Activated CD4-positive, alpha-beta memory T cell treated with anti-CD3 and anti-CD28 coated beads, Interleukin-2, amount 10 ng/mL, durations not matched to agents 7 days and 5 days (primary cell): ENCODE results near the gene PDIK1L. TPM values are rescaled to one million over a fixed set of nuclear protein-coding genes. Genes with fewer than 3 reads are reported as not detected.
"Not testable (repeated sequence)": the region's sequence is repeated elsewhere in the genome, so short reads cannot be mapped to it uniquely, and the experiment has no call there.

ENCODE experiments used
- CTCF ChIA-PET: fragments of 350-600 bp; sonication (Branson Sonifier 250); formaldehyde crosslinking; loops from one replicate; lab custom pipeline; 2021; ENCODE audit warnings: antibody characterized with exemption, inconsistent platforms; lab: Charles Lee
- POLR2A ChIA-PET: fragments of 350-600 bp; sonication (Branson Sonifier 250); formaldehyde crosslinking; loops from one replicate; lab custom pipeline; 2021; ENCODE audit warnings: antibody characterized with exemption; lab: Charles Lee
- DNase-seq: peaks from one replicate; pipeline ENCODE4 v3.0.0-alpha.2; 2020
- H3K27ac Mint-ChIP-seq: one replicate; pipeline ENCODE4 v1.8.0; 2021; ENCODE audit warnings: mild to moderate bottlenecking, mixed read lengths
- H3K27me3 Mint-ChIP-seq: one replicate; pipeline ENCODE4 v1.8.0; 2021; ENCODE audit warnings: mixed read lengths
- H3K36me3 Mint-ChIP-seq: one replicate; pipeline ENCODE4 v1.8.0; 2021; ENCODE audit warnings: low read depth, mixed read lengths
- H3K4me1 Mint-ChIP-seq: one replicate; pipeline ENCODE4 v1.8.0; 2021; ENCODE audit warnings: mixed read lengths
- H3K4me3 Mint-ChIP-seq: one replicate; pipeline ENCODE4 v1.8.0; 2021; ENCODE audit warnings: mild to moderate bottlenecking, mixed read lengths
- H3K9me3 Mint-ChIP-seq: one replicate; pipeline ENCODE4 v1.8.0; 2021; ENCODE audit warnings: mixed read lengths
- total RNA-seq, 2 experiments: library from RNA; stranded (reverse); gene quantifications; one replicate each; pipeline ENCODE4 v1.2.3, GENCODE V29; 2021

The PDIK1L gene
- total RNA-seq, 2 experiments from 2014 or later: 21.3 to 22.7 TPM

DNA sequence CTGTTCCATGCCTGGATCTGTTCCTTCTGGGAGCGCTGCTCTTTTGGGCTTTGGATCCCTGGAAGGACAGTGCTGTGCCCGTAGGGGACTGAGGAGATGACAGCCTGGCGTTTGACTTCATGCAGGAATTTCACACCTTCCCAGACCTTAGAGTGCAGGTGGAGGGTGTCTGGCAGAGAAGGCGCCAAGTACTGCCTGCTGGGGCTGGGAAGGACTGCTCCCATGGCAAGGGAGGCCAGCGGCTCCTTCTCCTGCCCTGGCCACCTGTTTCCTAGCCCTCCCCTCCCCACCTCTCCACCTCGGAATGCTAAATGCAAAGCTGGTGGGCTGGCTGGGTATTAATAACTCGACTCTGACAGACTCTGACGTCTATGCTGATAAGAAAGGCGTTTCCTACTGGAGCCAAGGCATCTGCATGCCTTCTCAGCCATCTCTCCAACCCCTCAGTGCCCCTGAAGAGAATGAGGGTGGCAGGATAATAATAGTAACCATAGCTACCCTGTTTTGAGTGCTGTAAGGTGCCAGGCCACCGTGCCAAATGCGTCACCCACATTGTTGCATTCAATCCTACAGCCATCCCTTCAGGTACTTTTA lies 17.5 kb upstream of the PDIK1L start:
- Mint-ChIP-seq H3K9me3 (no peaks in the 10 kb centered on the region), H3K36me3 (no peaks in the 10 kb centered on the region), H3K4me3 (no peak overlapping the region), H3K4me1 (peaks cover 17% of the 10 kb centered on the region), H3K27me3 (peaks cover 47% of the 10 kb centered on the region), H3K27ac (no peak overlapping the region)
- ChIA-PET CTCF (no interaction called here), POLR2A (no interaction called here)
- DNase-seq: no peak

DNA sequence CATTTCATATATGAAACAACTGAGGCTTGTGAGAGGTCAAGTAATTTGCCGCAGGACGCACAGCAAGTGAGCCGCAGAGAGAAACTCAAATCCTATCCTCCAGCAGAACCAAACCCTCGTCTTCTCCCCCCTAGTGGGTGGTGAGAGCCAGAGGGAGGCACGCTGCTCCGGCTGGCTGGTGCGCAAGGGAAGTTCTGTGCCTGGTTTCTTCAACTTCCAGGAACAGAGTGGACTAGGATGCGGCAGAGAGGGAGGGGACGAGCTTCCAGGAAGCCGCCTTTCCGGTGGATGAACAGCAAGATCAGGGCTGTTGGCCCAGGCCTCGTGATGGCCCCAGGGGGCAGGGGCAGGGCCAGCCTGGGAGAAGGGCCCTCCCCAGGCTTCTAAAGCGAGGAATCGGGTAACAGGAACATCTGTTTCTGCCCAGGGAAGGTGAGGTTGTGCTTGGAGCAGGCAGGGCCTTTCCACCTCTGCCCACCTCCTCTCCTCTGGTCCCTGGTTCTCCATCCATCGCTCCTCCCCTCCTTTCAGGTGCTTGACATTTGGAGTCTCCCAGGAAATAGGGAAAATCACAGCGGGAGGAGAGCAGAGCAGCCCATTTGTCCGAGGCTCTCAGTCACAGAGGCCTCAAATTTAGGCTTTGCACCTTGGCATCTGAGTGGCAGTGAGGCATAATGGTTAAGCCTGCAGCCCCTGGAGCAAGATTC lies 16.8 kb upstream of the PDIK1L start:
- H3K4me3 Mint-ChIP-seq: no peak overlapping the region
- H3K27ac Mint-ChIP-seq: no peak overlapping the region
- no peaks in the 10 kb centered on the region for H3K36me3 Mint-ChIP-seq
- H3K4me1 Mint-ChIP-seq: peaks cover 17% of the 10 kb centered on the region
- DNase-seq: no peak
- H3K9me3 Mint-ChIP-seq: no peaks in the 10 kb centered on the region
- H3K27me3 Mint-ChIP-seq: peaks cover 46% of the 10 kb centered on the region
- POLR2A ChIA-PET: no interaction called here
- CTCF ChIA-PET: no interaction called here

DNA sequence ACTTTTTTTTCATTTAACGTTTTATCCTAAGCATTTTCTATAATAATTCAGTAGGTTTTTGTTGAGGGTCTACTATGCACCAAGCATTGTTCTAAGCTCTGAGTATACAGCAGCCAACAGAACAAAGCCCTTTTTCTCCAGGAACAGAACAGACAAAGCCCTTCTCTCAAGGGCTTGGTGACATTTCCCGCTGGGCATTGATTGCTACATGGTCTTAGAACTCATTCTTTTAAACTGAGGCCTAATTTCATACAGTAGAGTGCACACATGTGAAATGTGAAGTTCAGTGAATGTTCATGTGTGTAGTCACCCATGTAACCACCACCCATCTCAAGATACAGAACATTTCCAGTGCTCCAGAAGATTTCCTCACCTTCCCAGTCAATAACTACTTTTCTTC lies 15.2 kb upstream of the PDIK1L start:
- DNase-seq: no peak
- H3K4me1 Mint-ChIP-seq: peaks cover 17% of the 10 kb centered on the region
- H3K27me3 Mint-ChIP-seq: peaks cover 39% of the 10 kb centered on the region
- H3K36me3 Mint-ChIP-seq: no peaks in the 10 kb centered on the region
- ChIA-PET CTCF (interaction anchor here (1.6 kb wide), 1 partner anchor 201 kb away, joined by 7 read pairs; no protein-coding TSS in a partner anchor), POLR2A (no interaction called here)
- H3K27ac Mint-ChIP-seq: no peak overlapping the region
- H3K4me3 Mint-ChIP-seq: no peak overlapping the region
- no peaks in the 10 kb centered on the region for H3K9me3 Mint-ChIP-seq

DNA sequence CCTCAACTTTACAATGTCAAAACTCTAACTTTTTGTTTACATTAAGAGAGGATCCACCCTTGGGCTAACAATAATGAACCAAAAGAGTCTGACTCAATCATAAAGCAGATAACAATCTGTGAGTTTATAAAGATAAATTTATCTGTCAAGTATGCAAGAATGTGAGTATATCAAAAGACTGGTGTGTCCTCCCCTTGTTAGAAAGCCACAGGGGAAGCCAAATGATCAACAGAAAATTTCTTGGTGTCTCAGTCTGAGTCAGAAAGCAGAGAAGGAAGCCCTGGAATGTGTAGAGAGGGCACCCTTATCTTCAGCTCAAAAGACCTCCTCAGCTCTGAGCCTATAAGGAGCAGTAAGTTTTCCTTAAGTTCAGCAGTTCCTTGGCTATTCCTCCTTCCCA lies 13.9 kb upstream of the PDIK1L start:
- ChIA-PET CTCF (interaction anchor here (0.7 to 1.6 kb wide), 5 partner anchors 32 to 202 kb away, joined by 3 to 7 read pairs (median 3); partner anchors contain the start of gene ZNF593), POLR2A (interaction anchor here (1.0 to 1.7 kb wide), 2 partner anchors 26 to 63 kb away, joined by 3 to 5 read pairs; no protein-coding TSS in a partner anchor)
- no peak overlapping the region for H3K4me3 Mint-ChIP-seq
- peaks cover 20% of the 10 kb centered on the region for H3K4me1 Mint-ChIP-seq
- no peak for DNase-seq
- no peaks in the 10 kb centered on the region for H3K9me3 Mint-ChIP-seq
- H3K36me3 Mint-ChIP-seq: no peaks in the 10 kb centered on the region
- peaks cover 36% of the 10 kb centered on the region for H3K27me3 Mint-ChIP-seq
- peak overlapping the region; percentile 51 for H3K27ac Mint-ChIP-seq

DNA sequence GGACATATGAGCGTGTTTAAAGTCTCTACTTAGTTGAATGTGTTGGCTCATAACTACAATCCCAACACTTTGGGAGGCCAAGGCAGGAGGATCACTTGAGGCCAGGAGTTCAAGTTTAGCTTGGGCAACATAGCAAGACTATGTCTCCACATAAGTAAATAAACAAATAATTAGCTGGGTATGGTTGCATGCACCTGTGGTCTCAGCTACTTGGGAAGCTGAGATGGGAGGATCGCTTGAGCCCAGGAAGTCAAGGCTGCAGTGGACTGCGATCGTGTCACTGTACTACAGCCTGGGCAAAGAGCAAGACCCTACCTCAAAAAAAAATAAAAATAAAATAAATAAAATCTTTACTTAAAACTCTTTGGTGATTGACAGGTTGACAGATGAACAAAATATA lies 13.0 kb upstream of the PDIK1L start:
- CTCF ChIA-PET: interaction anchor here (0.9 kb wide), 1 partner anchor 136 kb away, joined by 4 read pairs; the partner anchor contains the start of gene CEP85
- Mint-ChIP-seq H3K27ac (no peak overlapping the region), H3K4me3 (no peak overlapping the region), H3K4me1 (peaks cover 20% of the 10 kb centered on the region), H3K27me3 (peaks cover 32% of the 10 kb centered on the region), H3K9me3 (no peaks in the 10 kb centered on the region), H3K36me3 (no peaks in the 10 kb centered on the region)
- DNase-seq: no peak
- POLR2A ChIA-PET: interaction anchor here (1.0 to 1.7 kb wide), 2 partner anchors 25 to 63 kb away, joined by 3 to 5 read pairs; no protein-coding TSS in a partner anchor

DNA sequence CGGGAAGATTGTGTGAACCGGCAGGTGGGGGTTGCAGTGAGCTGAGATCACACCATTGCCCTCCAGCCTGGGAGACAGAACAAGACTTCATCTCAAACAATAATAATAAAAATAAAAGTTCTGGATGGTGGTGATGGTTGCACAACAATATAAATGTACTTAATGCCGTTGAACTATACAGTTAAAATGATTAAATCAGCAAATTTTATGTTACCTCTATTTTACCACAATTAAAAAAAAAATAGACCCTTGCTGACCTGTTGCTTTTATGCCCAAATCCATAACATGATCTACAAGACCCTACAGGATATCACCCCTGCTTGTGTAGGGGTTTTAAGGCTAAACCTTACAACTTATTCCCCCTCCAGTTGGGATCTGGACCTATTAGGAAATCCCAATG lies 11.8 kb upstream of the PDIK1L start:
- no peak for DNase-seq
- CTCF ChIA-PET: interaction anchor here (0.6 to 9.6 kb wide), 3 partner anchors 15 to 44 kb away, joined by 3 to 168 read pairs (median 22); no protein-coding TSS in a partner anchor
- H3K36me3 Mint-ChIP-seq: no peaks in the 10 kb centered on the region
- H3K27me3 Mint-ChIP-seq: peaks cover 25% of the 10 kb centered on the region
- H3K27ac Mint-ChIP-seq: no peak overlapping the region
- no peaks in the 10 kb centered on the region for H3K9me3 Mint-ChIP-seq
- POLR2A ChIA-PET: interaction anchor here (0.6 kb wide), 1 partner anchor 44 kb away, joined by 4 read pairs; no protein-coding TSS in a partner anchor
- no peak overlapping the region for H3K4me3 Mint-ChIP-seq
- H3K4me1 Mint-ChIP-seq: peaks cover 24% of the 10 kb centered on the region

DNA sequence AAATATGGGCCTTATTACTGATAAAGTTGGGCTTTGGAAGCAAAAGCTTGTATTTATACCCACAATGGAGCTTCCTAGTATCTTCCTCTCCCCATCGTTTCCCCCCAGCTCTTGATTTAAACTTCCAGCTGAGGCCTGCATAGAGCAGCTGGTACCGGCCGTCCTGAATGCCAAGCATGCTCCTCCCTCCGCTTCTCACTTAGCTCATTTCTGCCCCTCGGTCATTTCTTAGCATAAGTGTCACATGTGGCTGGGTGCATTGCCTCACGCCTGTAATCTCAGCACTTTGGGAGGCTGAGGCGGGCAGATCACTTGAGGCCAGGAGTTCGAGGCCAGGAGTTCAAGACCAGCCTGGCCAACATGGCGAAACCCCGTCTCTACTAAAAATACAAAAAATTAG lies 11.4 kb upstream of the PDIK1L start:
- H3K4me3 Mint-ChIP-seq, H3K9me3 Mint-ChIP-seq, DNase-seq, H3K36me3 Mint-ChIP-seq, H3K27ac Mint-ChIP-seq: not testable (repeated sequence)
- ChIA-PET CTCF (interaction anchor here (5.9 to 9.6 kb wide), 2 partner anchors 15 to 44 kb away, joined by 22 to 168 read pairs; no protein-coding TSS in a partner anchor), POLR2A (interaction anchor here (0.6 kb wide), 1 partner anchor 44 kb away, joined by 4 read pairs; no protein-coding TSS in a partner anchor)
- Mint-ChIP-seq H3K4me1 (peaks cover 27% of the 10 kb centered on the region), H3K27me3 (peaks cover 25% of the 10 kb centered on the region)

DNA sequence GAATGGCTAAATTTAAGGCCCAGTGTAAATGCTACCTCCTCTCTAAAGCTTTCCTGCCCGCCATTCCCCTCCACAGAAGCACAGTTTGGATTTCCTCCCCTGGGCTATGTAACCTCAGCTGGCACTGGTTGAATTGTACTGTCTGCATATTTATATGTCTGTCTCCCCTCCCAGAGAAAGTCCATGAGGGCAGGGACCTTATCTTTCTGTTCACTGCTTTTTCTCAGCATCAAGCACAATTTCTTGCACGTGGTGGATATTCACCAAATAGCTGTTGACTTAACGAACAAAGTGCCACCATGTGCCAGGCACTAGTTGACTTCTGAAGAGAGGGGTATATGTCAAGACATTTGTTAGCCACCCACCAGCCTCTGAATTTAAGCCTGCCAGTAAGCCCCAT lies 9.5 kb upstream of the PDIK1L start:
- POLR2A ChIA-PET: interaction anchor here (1.5 to 3.6 kb wide), 2 partner anchors 24 to 43 kb away, joined by 3 to 18 read pairs; no protein-coding TSS in a partner anchor
- Mint-ChIP-seq H3K4me1 (peaks cover 24% of the 10 kb centered on the region), H3K27ac (no peak overlapping the region), H3K27me3 (peaks cover 16% of the 10 kb centered on the region), H3K36me3 (no peaks in the 10 kb centered on the region), H3K4me3 (no peak overlapping the region), H3K9me3 (no peaks in the 10 kb centered on the region)
- no peak for DNase-seq
- CTCF ChIA-PET: interaction anchor here (1.2 to 9.6 kb wide), 9 partner anchors 17 to 315 kb away, joined by 3 to 168 read pairs (median 5); partner anchors contain the start of gene ZNF593

DNA sequence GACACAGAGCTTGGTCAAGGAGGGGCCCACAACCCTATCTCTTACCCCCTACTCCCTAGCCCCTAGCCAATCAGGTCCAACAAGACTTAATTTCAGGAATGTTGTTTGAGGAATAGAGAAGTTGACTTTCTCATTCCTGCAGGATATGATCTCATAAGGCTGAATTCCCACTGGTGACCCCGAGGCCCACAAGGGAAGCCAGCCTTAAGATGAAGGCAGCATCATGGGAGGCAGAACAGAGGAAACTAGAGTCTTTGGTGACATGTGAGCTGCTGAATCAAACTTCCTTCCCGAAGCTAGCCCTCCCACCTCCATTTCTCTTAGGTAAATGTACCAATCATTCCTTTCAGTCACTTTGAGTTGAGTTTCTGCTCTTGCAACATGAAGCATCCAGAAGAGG lies 9.1 kb upstream of the PDIK1L start:
- Mint-ChIP-seq H3K9me3 (no peaks in the 10 kb centered on the region), H3K36me3 (no peaks in the 10 kb centered on the region), H3K27ac (no peak overlapping the region), H3K4me3 (no peak overlapping the region), H3K4me1 (peaks cover 20% of the 10 kb centered on the region), H3K27me3 (peaks cover 16% of the 10 kb centered on the region)
- ChIA-PET POLR2A (interaction anchor here (0.6 to 3.6 kb wide), 3 partner anchors 23 to 161 kb away, joined by 3 to 18 read pairs (median 3); no protein-coding TSS in a partner anchor), CTCF (interaction anchor here (1.1 to 9.6 kb wide), 9 partner anchors 17 to 315 kb away, joined by 3 to 168 read pairs (median 5); partner anchors contain the start of gene ZNF593)
- DNase-seq: no peak

DNA sequence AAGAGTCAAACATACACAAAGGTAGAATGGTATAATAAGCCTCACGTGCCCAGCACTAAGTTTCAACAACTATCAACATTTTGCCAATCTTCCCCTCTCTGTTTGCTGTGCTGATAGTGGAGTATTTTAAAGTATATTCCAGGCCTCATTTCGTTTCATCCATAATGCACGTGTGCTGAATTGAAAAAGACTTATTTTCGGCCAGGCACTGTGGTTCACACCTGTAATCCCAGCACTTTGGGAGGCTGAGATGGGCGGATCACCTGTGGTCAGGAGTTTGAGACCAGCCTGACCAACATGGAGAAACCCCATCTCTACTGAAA lies 6.4 kb upstream of the PDIK1L start:
- ChIA-PET POLR2A (interaction anchor here (1.0 to 3.6 kb wide), 3 partner anchors 22 to 40 kb away, joined by 4 to 18 read pairs (median 5); no protein-coding TSS in a partner anchor), CTCF (interaction anchor here (1.0 to 9.6 kb wide), 9 partner anchors 20 to 312 kb away, joined by 3 to 168 read pairs (median 7); partner anchors contain the start of gene ZNF593)
- not testable (repeated sequence) for H3K27ac Mint-ChIP-seq, DNase-seq, H3K4me3 Mint-ChIP-seq, H3K9me3 Mint-ChIP-seq, H3K36me3 Mint-ChIP-seq
- Mint-ChIP-seq H3K4me1 (peaks cover 18% of the 10 kb centered on the region), H3K27me3 (peaks cover 16% of the 10 kb centered on the region)

DNA sequence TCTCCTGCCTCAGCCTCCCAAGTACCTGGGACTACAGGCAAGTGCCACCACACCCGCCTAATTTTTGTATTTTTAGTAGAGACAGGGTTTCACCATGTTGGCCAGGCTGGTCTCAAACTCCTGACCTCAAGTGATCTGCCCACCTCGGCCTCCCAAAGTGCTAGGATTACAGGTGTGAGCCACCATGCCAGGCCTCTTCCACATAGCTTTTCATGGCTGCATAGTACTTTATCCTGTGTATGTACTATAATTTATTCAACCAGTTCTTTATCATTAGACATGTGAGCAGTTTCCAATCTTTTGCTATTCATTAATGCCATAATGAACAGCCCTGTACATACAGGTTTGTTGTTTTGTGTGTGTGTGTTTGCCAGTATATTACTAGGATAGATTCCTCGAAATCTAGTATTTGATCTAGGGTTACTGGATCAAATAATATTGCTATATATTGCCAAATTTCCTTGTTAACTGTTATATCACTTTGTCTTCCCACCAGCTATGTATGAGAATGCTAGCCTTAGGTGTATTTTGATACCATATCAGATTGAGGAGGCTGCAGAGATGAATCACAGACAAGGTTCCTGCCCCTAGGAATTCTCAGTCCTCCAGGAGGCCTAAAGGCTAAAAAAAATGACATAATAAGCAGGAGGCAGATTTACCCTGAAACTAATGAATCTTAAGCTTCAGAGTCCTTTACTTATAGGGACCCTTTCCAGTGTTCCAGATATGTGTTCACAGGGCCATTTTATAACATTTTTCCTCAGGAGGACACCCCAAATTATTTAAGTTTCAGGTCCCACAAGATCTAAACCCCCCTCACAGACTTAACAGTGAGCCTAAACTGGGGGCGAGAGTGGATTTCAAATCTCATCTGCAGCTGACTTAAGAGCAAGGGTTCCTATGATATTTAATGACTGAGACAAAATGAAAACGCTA lies 2.1 kb upstream of the PDIK1L start:
- peak overlapping the region; percentile 87 for H3K4me3 Mint-ChIP-seq
- POLR2A ChIA-PET: interaction anchor here (1.0 to 5.4 kb wide), 6 partner anchors 15 to 269 kb away, joined by 3 to 318 read pairs (median 4); partner anchors contain the start of gene ZNF593
- H3K4me1 Mint-ChIP-seq: peaks cover 36% of the 10 kb centered on the region
- H3K27me3 Mint-ChIP-seq: no peaks in the 10 kb centered on the region
- CTCF ChIA-PET: interaction anchor here (1.0 to 1.6 kb wide), 5 partner anchors 13 to 124 kb away, joined by 3 to 13 read pairs (median 6); partner anchors contain the start of genes CEP85 and ZNF593
- no peak for DNase-seq
- H3K36me3 Mint-ChIP-seq: peaks cover 11% of the 10 kb centered on the region
- H3K27ac Mint-ChIP-seq: no peak overlapping the region
- no peaks in the 10 kb centered on the region for H3K9me3 Mint-ChIP-seq
